CD4-positive, alpha-beta memory T cell (primary cell): ENCODE results near the gene MPRIP. TPM values are rescaled to one million over a fixed set of nuclear protein-coding genes. Genes with fewer than 3 reads are reported as not detected.
A peak's percentile ranks its signal among the peaks of the same experiment; 100 is the strongest.

ENCODE experiments used
- CTCF ChIA-PET: fragments of 350-600 bp; sonication (Branson Sonifier 250); formaldehyde crosslinking; loops from one replicate; lab custom pipeline; 2021; ENCODE audit warnings: inconsistent platforms; ENCODE audit not compliant: partially characterized antibody; lab: Charles Lee
- POLR2A ChIA-PET: fragments of 350-600 bp; sonication (Branson Sonifier 250); formaldehyde crosslinking; loops from one replicate; lab custom pipeline; 2021; ENCODE audit not compliant: partially characterized antibody; lab: Charles Lee
- DNase-seq, 5 donors: peaks; one replicate each; pipeline versions ENCODE4 v3.0.0 to v3.0.0-alpha.2; 2020 to 2022; ENCODE audit warnings: mixed read lengths in 1 of 5
- H3K27ac ChIP-seq: one replicate; pipeline ENCODE4 v1.7.0; 2013; ENCODE audit warnings: low read depth, low read length
- H3K27me3 ChIP-seq: 2 replicates; pipeline ENCODE4 v1.7.0; 2013; ENCODE audit warnings: mild to moderate bottlenecking, low read length, moderate library complexity; ENCODE audit not compliant: insufficient read depth
- H3K36me3 ChIP-seq: 2 replicates; pipeline ENCODE4 v1.7.0; 2013; ENCODE audit warnings: mild to moderate bottlenecking, low read length, moderate library complexity; ENCODE audit not compliant: insufficient read depth
- H3K4me1 ChIP-seq: 2 replicates; pipeline ENCODE4 v1.7.0; 2013; ENCODE audit warnings: mild to moderate bottlenecking, low read length, moderate library complexity; ENCODE audit not compliant: insufficient read depth
- H3K4me3 ChIP-seq, 2 donors: one replicate each; pipeline ENCODE4 v1.7.0; 2013; ENCODE audit warnings: low read length in 2 of 2, mild to moderate bottlenecking in 1 of 2
- H3K9me3 ChIP-seq, 2 donors: one replicate each; pipeline ENCODE4 v1.7.0; 2013; ENCODE audit warnings: low read length in 2 of 2, control low read depth in 1 of 2; ENCODE audit not compliant: control insufficient read depth in 1 of 2
- H3K27ac Mint-ChIP-seq, 7 donors: one replicate each; pipeline ENCODE4 v1.8.0; 2020 to 2021; ENCODE audit warnings: mixed read lengths in 7 of 7, mild to moderate bottlenecking in 6 of 7, inconsistent platforms in 3 of 7, moderate library complexity in 3 of 7
- H3K27me3 Mint-ChIP-seq, 2 donors: one replicate each; pipeline ENCODE4 v1.8.0; 2020 to 2021; ENCODE audit warnings: mixed read lengths in 2 of 2
- H3K36me3 Mint-ChIP-seq, 2 donors: one replicate each; pipeline ENCODE4 v1.8.0; 2020 to 2021; ENCODE audit warnings: mixed read lengths in 2 of 2, inconsistent platforms in 1 of 2, mild to moderate bottlenecking in 1 of 2
- H3K4me1 Mint-ChIP-seq, 4 donors: one replicate each; pipeline ENCODE4 v1.8.0; 2020 to 2021; ENCODE audit warnings: mixed read lengths in 4 of 4, mild to moderate bottlenecking in 1 of 4
- H3K4me3 Mint-ChIP-seq, 8 donors: one replicate each; pipeline ENCODE4 v1.8.0; 2020 to 2021; ENCODE audit warnings: mixed read lengths in 8 of 8, mild to moderate bottlenecking in 7 of 8, moderate library complexity in 6 of 8, inconsistent platforms in 3 of 8
- H3K9me3 Mint-ChIP-seq, 8 donors: one replicate each; pipeline ENCODE4 v1.8.0; 2020 to 2021; ENCODE audit warnings: mixed read lengths in 8 of 8, mild to moderate bottlenecking in 5 of 8, inconsistent platforms in 3 of 8, moderate library complexity in 1 of 8
- intact Hi-C: fragments of 100-400 bp; cut with micrococcal nuclease; formaldehyde crosslinking; loops from one replicate; pipeline ENCODE4 v1.15.1; 2023
- polyA plus RNA-seq, 2 donors: library from polyadenylated mRNA; unstranded; fragments of 300-500 nt; fragmentation: Illumina TruSeq; gene quantifications; one replicate each; pipeline ENCODE4 v1.2.3, GENCODE V29; 2021
- total RNA-seq, 2 experiments: library from RNA; stranded (reverse); gene quantifications; one replicate each; pipeline ENCODE4 v1.2.3, GENCODE V29; 2021

MPRIP gene
- total and polyA plus RNA-seq, 4 experiments from 2014 or later, result 48.4 to 255 (median 152) TPM

- no peak overlapping the region for H3K4me3 Mint-ChIP-seq
- Histone ChIP-seq H3K27me3 (no peaks in the 10 kb centered on the region), H3K9me3 (no peaks in the 10 kb centered on the region), H3K36me3 (no peaks in the 10 kb centered on the region), H3K4me1 (peaks cover 35% of the 10 kb centered on the region), H3K4me3 (no peak overlapping the region), H3K27ac (no peak overlapping the region)
- ChIA-PET POLR2A (no interaction called here), CTCF (interaction anchor here (0.5 kb wide), 1 partner anchor 44 kb away, joined by 4 read pairs; no protein-coding TSS in a partner anchor)
- H3K9me3 Mint-ChIP-seq, result no peaks in the 10 kb centered on the region
- no peaks in the 10 kb centered on the region for H3K27me3 Mint-ChIP-seq
- peak overlapping the region in 3 of 7 donors; percentile 36 to 52 (median 37) for H3K27ac Mint-ChIP-seq
- peaks cover 28 to 45% (median 36%) of the 10 kb centered on the region in 4 donors for H3K4me1 Mint-ChIP-seq
- H3K36me3 Mint-ChIP-seq, result no peaks in the 10 kb centered on the region
- no peak for DNase-seq
- intact Hi-C loops, result no loop called here
Measured at GRCh38 chr17:17019891-17020456, 22.3 kb upstream of the MPRIP start.

GRCh38 chr17:17020821-17021193 lies 21.4 kb upstream of the MPRIP start:
- Histone ChIP-seq H3K9me3 (no peaks in the 10 kb centered on the region), H3K4me1 (peaks cover 27% of the 10 kb centered on the region), H3K4me3 (no peak overlapping the region), H3K36me3 (no peaks in the 10 kb centered on the region), H3K27me3 (no peaks in the 10 kb centered on the region), H3K27ac (no peak overlapping the region)
- Mint-ChIP-seq H3K36me3 (no peaks in the 10 kb centered on the region), H3K4me1 (peaks cover 19 to 37% (median 27%) of the 10 kb centered on the region in 4 donors), H3K27me3 (no peaks in the 10 kb centered on the region), H3K27ac (no peak overlapping the region), H3K9me3 (no peaks in the 10 kb centered on the region), H3K4me3 (no peak overlapping the region)
- ChIA-PET CTCF (no interaction called here), POLR2A (no interaction called here)
- intact Hi-C loops, result no loop called here
- no peak for DNase-seq

- ChIA-PET CTCF (no interaction called here), POLR2A (no interaction called here)
- peaks cover 14 to 32% (median 22%) of the 10 kb centered on the region in 4 donors for H3K4me1 Mint-ChIP-seq
- no peaks in the 10 kb centered on the region for H3K36me3 Mint-ChIP-seq
- Histone ChIP-seq H3K36me3 (no peaks in the 10 kb centered on the region), H3K4me1 (peaks cover 21% of the 10 kb centered on the region), H3K27ac (no peak overlapping the region), H3K4me3 (no peak overlapping the region), H3K9me3 (no peaks in the 10 kb centered on the region), H3K27me3 (no peaks in the 10 kb centered on the region)
- no peaks in the 10 kb centered on the region for H3K9me3 Mint-ChIP-seq
- DNase-seq, result no peak
- no peak overlapping the region for H3K4me3 Mint-ChIP-seq
- intact Hi-C loops, result no loop called here
- H3K27me3 Mint-ChIP-seq, result no peaks in the 10 kb centered on the region
- H3K27ac Mint-ChIP-seq, result no peak overlapping the region
Measured at GRCh38 chr17:17021194-17021863, 20.9 kb upstream of the MPRIP start.

- Histone ChIP-seq H3K9me3 (no peaks in the 10 kb centered on the region), H3K36me3 (no peaks in the 10 kb centered on the region), H3K27ac (no peak overlapping the region), H3K4me3 (no peak overlapping the region), H3K27me3 (no peaks in the 10 kb centered on the region), H3K4me1 (peaks cover 15% of the 10 kb centered on the region)
- Mint-ChIP-seq H3K27me3 (no peaks in the 10 kb centered on the region), H3K9me3 (no peaks in the 10 kb centered on the region), H3K27ac (no peak overlapping the region), H3K36me3 (no peaks in the 10 kb centered on the region), H3K4me1 (peaks cover 8 to 25% (median 16%) of the 10 kb centered on the region in 4 donors), H3K4me3 (no peak overlapping the region)
- intact Hi-C loops, result no loop called here
- CTCF ChIA-PET, result no interaction called here
- DNase-seq, result no peak
- POLR2A ChIA-PET, result no interaction called here
Measured at GRCh38 chr17:17022011-17022410, 20.2 kb upstream of the MPRIP start.

DNA sequence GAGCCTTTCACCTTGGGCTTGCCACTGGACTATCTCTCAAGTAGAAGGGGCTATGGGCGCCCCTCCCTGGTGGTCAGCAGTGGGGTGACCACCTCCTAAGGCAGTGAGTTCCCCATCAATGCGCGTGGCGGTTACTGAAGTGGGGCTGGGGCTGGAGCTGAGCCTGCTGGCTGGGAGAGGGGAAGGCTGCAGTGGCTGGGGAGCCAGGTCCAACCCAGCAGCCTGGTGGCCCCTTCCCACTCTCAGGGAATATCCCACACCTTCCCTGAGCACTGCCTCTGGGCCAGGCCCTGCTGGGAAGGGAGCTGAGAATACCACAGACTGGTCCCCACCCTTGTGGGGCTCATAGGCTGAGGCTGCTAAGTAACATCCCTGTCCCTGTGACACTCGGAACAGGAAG lies 19.8 kb upstream of the MPRIP start:
- Histone ChIP-seq H3K36me3 (no peaks in the 10 kb centered on the region), H3K9me3 (no peaks in the 10 kb centered on the region), H3K27ac (no peak overlapping the region), H3K4me1 (peaks cover 10% of the 10 kb centered on the region), H3K4me3 (no peak overlapping the region), H3K27me3 (no peaks in the 10 kb centered on the region)
- no peak for DNase-seq
- H3K4me1 Mint-ChIP-seq, result peaks cover 6 to 20% (median 12%) of the 10 kb centered on the region in 4 donors
- H3K27me3 Mint-ChIP-seq, result no peaks in the 10 kb centered on the region
- H3K36me3 Mint-ChIP-seq, result no peaks in the 10 kb centered on the region
- ChIA-PET POLR2A (no interaction called here), CTCF (no interaction called here)
- H3K4me3 Mint-ChIP-seq, result no peak overlapping the region
- intact Hi-C loops, result no loop called here
- no peak overlapping the region for H3K27ac Mint-ChIP-seq
- H3K9me3 Mint-ChIP-seq, result no peaks in the 10 kb centered on the region

GRCh38 chr17:17024778-17025300 lies 17.4 kb upstream of the MPRIP start:
- CTCF ChIA-PET, result no interaction called here
- Histone ChIP-seq H3K27me3 (no peaks in the 10 kb centered on the region), H3K4me1 (no peaks in the 10 kb centered on the region), H3K36me3 (no peaks in the 10 kb centered on the region), H3K4me3 (no peak overlapping the region), H3K9me3 (no peaks in the 10 kb centered on the region), H3K27ac (no peak overlapping the region)
- no peak overlapping the region for H3K4me3 Mint-ChIP-seq
- POLR2A ChIA-PET, result no interaction called here
- H3K36me3 Mint-ChIP-seq, result no peaks in the 10 kb centered on the region
- H3K27ac Mint-ChIP-seq, result no peak overlapping the region
- peaks cover 0 to 3% (median 0%) of the 10 kb centered on the region in 4 donors for H3K4me1 Mint-ChIP-seq
- H3K27me3 Mint-ChIP-seq, result no peaks in the 10 kb centered on the region
- DNase-seq, result no peak
- intact Hi-C loops, result no loop called here
- no peaks in the 10 kb centered on the region for H3K9me3 Mint-ChIP-seq

DNA sequence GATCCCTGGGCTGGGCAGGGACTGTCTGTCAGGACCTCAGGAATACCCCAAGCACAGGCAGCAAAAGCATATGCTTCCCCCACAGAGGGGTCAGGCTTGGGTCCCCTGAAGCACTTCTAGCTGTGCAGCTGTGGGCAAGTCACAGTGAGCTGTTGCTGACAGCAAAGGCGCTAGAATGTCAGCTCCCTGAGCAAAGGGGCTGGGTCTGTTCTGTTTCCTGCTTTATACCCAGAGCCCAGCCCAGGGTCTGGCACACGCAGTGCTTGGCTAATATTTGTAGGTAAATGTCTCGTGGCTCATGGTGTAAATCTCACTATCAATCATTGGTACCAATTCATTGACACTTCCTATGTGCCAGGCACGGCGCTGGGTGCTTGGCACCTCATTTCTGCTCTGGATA lies 16.6 kb upstream of the MPRIP start:
- H3K27ac ChIP-seq, result no peak overlapping the region
- POLR2A ChIA-PET, result no interaction called here
- intact Hi-C loops, result no loop called here
- H3K4me1 ChIP-seq, result no peaks in the 10 kb centered on the region
- no peak overlapping the region for H3K4me3 ChIP-seq
- Mint-ChIP-seq H3K27me3 (no peaks in the 10 kb centered on the region), H3K9me3 (no peaks in the 10 kb centered on the region), H3K27ac (no peak overlapping the region), H3K4me1 (no peaks in the 10 kb centered on the region), H3K36me3 (no peaks in the 10 kb centered on the region), H3K4me3 (no peak overlapping the region)
- DNase-seq, result no peak
- no peaks in the 10 kb centered on the region for H3K9me3 ChIP-seq
- CTCF ChIA-PET, result no interaction called here
- no peaks in the 10 kb centered on the region for H3K27me3 ChIP-seq
- H3K36me3 ChIP-seq, result no peaks in the 10 kb centered on the region
